ENCODE measurements around the gene ZNF274.

Gene ZNF274

GRCh38 chr19:58166268-58166667, 16.6 kb upstream of the ZNF274 start:
- no peaks in the 10 kb centered on the region for H3K27me3 ChIP-seq (ENCODE audit: control insufficient read depth in 1 of 2, insufficient read depth in 2 of 2, low read length in 2 of 2)
- peaks cover 57 to 72% of the 10 kb centered on the region in 2 donors for H3K9me3 ChIP-seq (ENCODE audit: control insufficient read depth in 1 of 2, low read length in 2 of 2)
- peak overlapping the region in 1 of 2 donors; percentile 19 for H3K4me3 ChIP-seq (ENCODE audit: low read depth in 1 of 2, low read length in 2 of 2)

GRCh38 chr19:58166708-58167280, 16.1 kb upstream of the ZNF274 start:
- Histone ChIP-seq H3K9ac (ENCODE audit: low read depth in 1 of 2, low read length in 2 of 2) (no peak overlapping the region), H3K4me3 (ENCODE audit: low read depth in 1 of 2, low read length in 2 of 2) (peak overlapping the region in 1 of 2 donors; percentile 19), H3K36me3 (ENCODE audit: control insufficient read depth in 1 of 2, insufficient read depth in 2 of 2, low read length in 2 of 2) (no peaks in the 10 kb centered on the region), H3K9me3 (ENCODE audit: control insufficient read depth in 1 of 2, low read length in 2 of 2) (peaks cover 54 to 69% of the 10 kb centered on the region in 2 donors), H3K27ac (ENCODE audit: low read depth, low read length) (no peak overlapping the region), H3K4me1 (ENCODE audit: control insufficient read depth in 1 of 2, insufficient read depth in 2 of 2, low read length in 2 of 2) (no peaks in the 10 kb centered on the region), H3K27me3 (ENCODE audit: control insufficient read depth in 1 of 2, insufficient read depth in 2 of 2, low read length in 2 of 2) (no peaks in the 10 kb centered on the region)

More at GRCh38 chr19:58166268-58166667, 16.6 kb upstream of the ZNF274 start:
- H3K9ac ChIP-seq (ENCODE audit: low read depth in 1 of 2, low read length in 2 of 2) = no peak overlapping the region
- no peak overlapping the region for H3K27ac ChIP-seq (ENCODE audit: low read depth, low read length)
- no peaks in the 10 kb centered on the region for H3K4me1 ChIP-seq (ENCODE audit: control insufficient read depth in 1 of 2, insufficient read depth in 2 of 2, low read length in 2 of 2)
- no peaks in the 10 kb centered on the region for H3K36me3 ChIP-seq (ENCODE audit: control insufficient read depth in 1 of 2, insufficient read depth in 2 of 2, low read length in 2 of 2)

GRCh38 chr19:58170860-58171259, 12.0 kb upstream of the ZNF274 start:
- peaks cover 56 to 70% of the 10 kb centered on the region in 2 donors for H3K9me3 ChIP-seq (ENCODE audit: control insufficient read depth in 1 of 2, low read length in 2 of 2)
- no peak overlapping the region for H3K27ac ChIP-seq (ENCODE audit: low read depth, low read length)

GRCh38 chr19:58181902-58182576, 822 bp upstream of the ZNF274 start:
- Histone ChIP-seq H3K27ac (ENCODE audit: low read depth, low read length) (peak overlapping the region; percentile 53), H3K36me3 (ENCODE audit: control insufficient read depth in 1 of 2, insufficient read depth in 2 of 2, low read length in 2 of 2) (peaks cover 21 to 22% of the 10 kb centered on the region in 2 donors), H3K4me1 (ENCODE audit: control insufficient read depth in 1 of 2, insufficient read depth in 2 of 2, low read length in 2 of 2) (peaks cover 4% of the 10 kb centered on the region in 2 donors), H3K4me3 (ENCODE audit: low read depth in 1 of 2, low read length in 2 of 2) (peak overlapping the region; percentile 98), H3K27me3 (ENCODE audit: control insufficient read depth in 1 of 2, insufficient read depth in 2 of 2, low read length in 2 of 2) (no peaks in the 10 kb centered on the region), H3K9me3 (ENCODE audit: control insufficient read depth in 1 of 2, low read length in 2 of 2) (peaks cover 60 to 76% of the 10 kb centered on the region in 2 donors), H3K9ac (ENCODE audit: low read depth in 1 of 2, low read length in 2 of 2) (no peak overlapping the region)

More at GRCh38 chr19:58170860-58171259, 12.0 kb upstream of the ZNF274 start:
- H3K4me1 ChIP-seq (ENCODE audit: control insufficient read depth in 1 of 2, insufficient read depth in 2 of 2, low read length in 2 of 2) = no peaks in the 10 kb centered on the region
- no peaks in the 10 kb centered on the region for H3K36me3 ChIP-seq (ENCODE audit: control insufficient read depth in 1 of 2, insufficient read depth in 2 of 2, low read length in 2 of 2)
- H3K27me3 ChIP-seq (ENCODE audit: control insufficient read depth in 1 of 2, insufficient read depth in 2 of 2, low read length in 2 of 2) = no peaks in the 10 kb centered on the region
- H3K4me3 ChIP-seq (ENCODE audit: low read depth in 1 of 2, low read length in 2 of 2) = no peak overlapping the region
- no peak overlapping the region for H3K9ac ChIP-seq (ENCODE audit: low read depth in 1 of 2, low read length in 2 of 2)

GRCh38 chr19:58182577-58182988, 278 bp upstream of the ZNF274 start:
- H3K27ac ChIP-seq (ENCODE audit: low read depth, low read length) = peak overlapping the region; percentile 100
- no peaks in the 10 kb centered on the region for H3K27me3 ChIP-seq (ENCODE audit: control insufficient read depth in 1 of 2, insufficient read depth in 2 of 2, low read length in 2 of 2)
- peaks cover 4% of the 10 kb centered on the region in 2 donors for H3K4me1 ChIP-seq (ENCODE audit: control insufficient read depth in 1 of 2, insufficient read depth in 2 of 2, low read length in 2 of 2)
- H3K36me3 ChIP-seq (ENCODE audit: control insufficient read depth in 1 of 2, insufficient read depth in 2 of 2, low read length in 2 of 2) = peaks cover 25 to 28% of the 10 kb centered on the region in 2 donors
- H3K9me3 ChIP-seq (ENCODE audit: control insufficient read depth in 1 of 2, low read length in 2 of 2) = peaks cover 60 to 75% of the 10 kb centered on the region in 2 donors
- peak overlapping the region in 1 of 2 donors; percentile 54 for H3K9ac ChIP-seq (ENCODE audit: low read depth in 1 of 2, low read length in 2 of 2)
- H3K4me3 ChIP-seq (ENCODE audit: low read depth in 1 of 2, low read length in 2 of 2) = peak overlapping the region; percentile 98

- Histone ChIP-seq H3K9me3 (ENCODE audit: control insufficient read depth in 1 of 2, low read length in 2 of 2) (peaks cover 55 to 69% of the 10 kb centered on the region in 2 donors), H3K36me3 (ENCODE audit: control insufficient read depth in 1 of 2, insufficient read depth in 2 of 2, low read length in 2 of 2) (peaks cover 28 to 29% of the 10 kb centered on the region in 2 donors), H3K27ac (ENCODE audit: low read depth, low read length) (peak overlapping the region; percentile 11), H3K27me3 (ENCODE audit: control insufficient read depth in 1 of 2, insufficient read depth in 2 of 2, low read length in 2 of 2) (no peaks in the 10 kb centered on the region), H3K9ac (ENCODE audit: low read depth in 1 of 2, low read length in 2 of 2) (peak overlapping the region; percentile 54 to 85), H3K4me1 (ENCODE audit: control insufficient read depth in 1 of 2, insufficient read depth in 2 of 2, low read length in 2 of 2) (peaks cover 4% of the 10 kb centered on the region in 2 donors), H3K4me3 (ENCODE audit: low read depth in 1 of 2, low read length in 2 of 2) (peak overlapping the region; percentile 98)
These were observed 955 bp downstream of the ZNF274 start for GRCh38 chr19:58183817-58184215.

GRCh38 chr19:58196901-58197616, 14.2 kb downstream of the ZNF274 start:
- H3K9me3 ChIP-seq (ENCODE audit: control insufficient read depth in 1 of 2, low read length in 2 of 2) = peaks cover 87 to 93% of the 10 kb centered on the region in 2 donors
- peak overlapping the region in 1 of 2 donors; percentile 18 for H3K4me3 ChIP-seq (ENCODE audit: low read depth in 1 of 2, low read length in 2 of 2)
- no peak overlapping the region for H3K27ac ChIP-seq (ENCODE audit: low read depth, low read length)
- H3K4me1 ChIP-seq (ENCODE audit: control insufficient read depth in 1 of 2, insufficient read depth in 2 of 2, low read length in 2 of 2) = no peaks in the 10 kb centered on the region
- no peak overlapping the region for H3K9ac ChIP-seq (ENCODE audit: low read depth in 1 of 2, low read length in 2 of 2)
- no peaks in the 10 kb centered on the region for H3K27me3 ChIP-seq (ENCODE audit: control insufficient read depth in 1 of 2, insufficient read depth in 2 of 2, low read length in 2 of 2)
- H3K36me3 ChIP-seq (ENCODE audit: control insufficient read depth in 1 of 2, insufficient read depth in 2 of 2, low read length in 2 of 2) = peaks cover 62 to 78% of the 10 kb centered on the region in 2 donors

- Histone ChIP-seq H3K4me3 (ENCODE audit: low read depth in 1 of 2, low read length in 2 of 2) (peak overlapping the region in 1 of 2 donors; percentile 51), H3K4me1 (ENCODE audit: control insufficient read depth in 1 of 2, insufficient read depth in 2 of 2, low read length in 2 of 2) (no peaks in the 10 kb centered on the region), H3K36me3 (ENCODE audit: control insufficient read depth in 1 of 2, insufficient read depth in 2 of 2, low read length in 2 of 2) (peaks cover 68 to 88% of the 10 kb centered on the region in 2 donors), H3K27ac (ENCODE audit: low read depth, low read length) (no peak overlapping the region), H3K9ac (ENCODE audit: low read depth in 1 of 2, low read length in 2 of 2) (no peak overlapping the region), H3K9me3 (ENCODE audit: control insufficient read depth in 1 of 2, low read length in 2 of 2) (peaks cover 94 to 98% of the 10 kb centered on the region in 2 donors), H3K27me3 (ENCODE audit: control insufficient read depth in 1 of 2, insufficient read depth in 2 of 2, low read length in 2 of 2) (no peaks in the 10 kb centered on the region)
These were observed 21.1 kb downstream of the ZNF274 start for GRCh38 chr19:58203814-58204475.

- no peak overlapping the region for H3K27ac ChIP-seq (ENCODE audit: low read depth, low read length)
- H3K9me3 ChIP-seq (ENCODE audit: control insufficient read depth in 1 of 2, low read length in 2 of 2) = peaks cover 94 to 98% of the 10 kb centered on the region in 2 donors
- H3K27me3 ChIP-seq (ENCODE audit: control insufficient read depth in 1 of 2, insufficient read depth in 2 of 2, low read length in 2 of 2) = no peaks in the 10 kb centered on the region
- no peaks in the 10 kb centered on the region for H3K4me1 ChIP-seq (ENCODE audit: control insufficient read depth in 1 of 2, insufficient read depth in 2 of 2, low read length in 2 of 2)
- peak overlapping the region; percentile 5 to 51 for H3K4me3 ChIP-seq (ENCODE audit: low read depth in 1 of 2, low read length in 2 of 2)
- no peak overlapping the region for H3K9ac ChIP-seq (ENCODE audit: low read depth in 1 of 2, low read length in 2 of 2)
- peaks cover 72 to 92% of the 10 kb centered on the region in 2 donors for H3K36me3 ChIP-seq (ENCODE audit: control insufficient read depth in 1 of 2, insufficient read depth in 2 of 2, low read length in 2 of 2)
These were observed 21.7 kb downstream of the ZNF274 start for GRCh38 chr19:58204566-58204965.
